ENCODE measurements around the gene DLGAP1.

The DLGAP1 gene

GRCh38 chr18:3885209-3885792 is 569.8 kb downstream of the DLGAP1 start:
- DNase-seq = no peak

GRCh38 chr18:3879836-3880120 is 575.3 kb downstream of the DLGAP1 start:
- DNase-seq = no peak

- DNase-seq = no peak
These were observed 575.8 kb downstream of the DLGAP1 start for GRCh38 chr18:3879114-3879835.

GRCh38 chr18:3878401-3878800 is 576.7 kb downstream of the DLGAP1 start:
- no peak for DNase-seq

GRCh38 chr18:3877678-3878077 is 577.4 kb downstream of the DLGAP1 start:
- DNase-seq = no peak

GRCh38 chr18:3875961-3876360 is 579.1 kb downstream of the DLGAP1 start:
- no peak for DNase-seq

- DNase-seq = peak; percentile 67
These were observed 579.7 kb downstream of the DLGAP1 start for GRCh38 chr18:3875376-3875775.

- DNase-seq = no peak
These were observed 580.5 kb downstream of the DLGAP1 start for GRCh38 chr18:3874581-3874980.

GRCh38 chr18:3874125-3874524 is 581.0 kb downstream of the DLGAP1 start:
- DNase-seq = no peak

GRCh38 chr18:3873698-3874097 is 581.4 kb downstream of the DLGAP1 start:
- DNase-seq = no peak

- DNase-seq = no peak
These were observed 581.9 kb downstream of the DLGAP1 start for GRCh38 chr18:3873211-3873610.

- no peak for DNase-seq
These were observed 582.5 kb downstream of the DLGAP1 start for GRCh38 chr18:3872641-3873040.

- no peak for DNase-seq
These were observed 583.4 kb downstream of the DLGAP1 start for GRCh38 chr18:3871687-3872086.

GRCh38 chr18:3870914-3871313 is 584.2 kb downstream of the DLGAP1 start:
- DNase-seq = no peak

GRCh38 chr18:3869848-3870247 is 585.3 kb downstream of the DLGAP1 start:
- peak; percentile 59 for DNase-seq

GRCh38 chr18:3867864-3868311 is 587.2 kb downstream of the DLGAP1 start:
- peak; percentile 78 for DNase-seq

GRCh38 chr18:3867236-3867635 is 587.9 kb downstream of the DLGAP1 start:
- DNase-seq = no peak

GRCh38 chr18:3864669-3865298 is 590.3 kb downstream of the DLGAP1 start:
- DNase-seq = no peak

- DNase-seq = no peak
These were observed 591.5 kb downstream of the DLGAP1 start for GRCh38 chr18:3863593-3863992.

GRCh38 chr18:3863006-3863405 is 592.1 kb downstream of the DLGAP1 start:
- DNase-seq = no peak

- no peak for DNase-seq
These were observed 593.6 kb downstream of the DLGAP1 start for GRCh38 chr18:3861495-3861894.

GRCh38 chr18:3857544-3857943 is 597.6 kb downstream of the DLGAP1 start:
- no peak for DNase-seq

- DNase-seq = no peak
These were observed 599.1 kb downstream of the DLGAP1 start for GRCh38 chr18:3855966-3856365.

GRCh38 chr18:3852321-3852720 is 602.8 kb downstream of the DLGAP1 start:
- no peak for DNase-seq

- DNase-seq = no peak
These were observed 603.9 kb downstream of the DLGAP1 start for GRCh38 chr18:3851159-3851558.

Measured in DMS79 (cell line).